Motor neuron (in vitro differentiated cells): ENCODE results near the gene TTLL7. TPM values are rescaled to one million over a fixed set of nuclear protein-coding genes. Genes with fewer than 3 reads are reported as not detected.

ENCODE experiments used
- ATAC-seq, 8 experiments: fragments of 200-7000 bp; cut with Tn5 transposase; replicated peaks in 6 of 8; 2 replicates each; pipeline ENCODE4 v1.8.0; 2021; ENCODE audit warnings: mild to moderate bottlenecking in 8 of 8, moderate library complexity in 8 of 8
- H3K27ac ChIP-seq, 2 donors: fragments of 250-450 bp; sonication (Bioruptor Pico); 2 replicates each; pipeline ENCODE4 v1.9.0; 2021; ENCODE audit warnings: antibody characterized with exemption in 2 of 2, mild to moderate bottlenecking in 2 of 2, moderate library complexity in 1 of 2
- H3K4me1 ChIP-seq, 2 donors: fragments of 250-450 bp; sonication (Bioruptor Pico); replicated peaks in 1 of 2; 2 replicates each; pipeline ENCODE4 v1.6.1; 2021; ENCODE audit warnings: antibody characterized with exemption in 2 of 2, mild to moderate bottlenecking in 2 of 2, moderate library complexity in 1 of 2
- H3K4me3 ChIP-seq, 5 donors: fragments of 250-450 bp; sonication (Bioruptor Pico); 2 replicates each; pipeline ENCODE4 v1.9.0; 2021; ENCODE audit warnings: antibody characterized with exemption in 5 of 5, mild to moderate bottlenecking in 5 of 5, moderate library complexity in 4 of 5
- WGBS, 10 experiments: fragments of 450-650 bp; shearing (Covaris generic); methylation state at CpG; one replicate each; pipeline ENCODE4 v1.0.0; 2022; 5-methylcytosine and 5-hydroxymethylcytosine counted together
- in situ Hi-C, 9 experiments: fragments of 400-800 bp; cut with MboI; loops; one replicate each; pipeline ENCODE4 v1.15.0; 2021; ENCODE audit warnings: low sequenced_read_pairs in 9 of 9, low pct_unique_long_range_greater_than_20kb in 2 of 9; ENCODE audit not compliant: unreplicated experiment in 9 of 9
- total RNA-seq, 8 experiments: library from RNA; unstranded; fragments of 300-600 nt; gene quantifications; 2 replicates each; pipeline versions ENCODE4 v1.2.3 to v1.2.4, GENCODE V29; 2022

TTLL7 gene
- total RNA-seq, 8 experiments from 2014 or later = 4.7 to 32.7 (median 18.9) TPM

DNA sequence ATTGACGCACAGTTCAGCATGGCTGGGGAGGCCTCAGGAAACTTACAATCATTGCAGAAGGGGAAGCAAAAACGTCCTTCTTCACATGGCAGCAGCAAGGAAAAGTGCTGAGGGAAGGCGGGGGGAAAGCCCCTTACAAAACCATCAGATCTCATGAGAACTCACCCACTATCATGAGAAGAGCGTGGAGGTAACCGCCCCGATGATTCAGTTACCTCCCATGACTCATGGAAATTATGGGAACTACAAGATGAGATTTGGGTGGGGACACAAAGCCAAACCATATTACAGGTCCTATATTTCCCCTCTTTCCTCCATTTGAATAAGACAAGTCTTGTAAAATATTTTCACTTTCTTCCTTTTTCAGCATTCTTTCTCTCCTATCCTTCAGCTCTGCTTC, 7.7 kb upstream of the TTLL7 start:
- ATAC-seq = peak in 1 of 8 experiments; percentile 62
- Histone ChIP-seq H3K27ac (no peak overlapping the region), H3K4me3 (no peak overlapping the region), H3K4me1 (no peaks in the 10 kb centered on the region)
- in situ Hi-C loops = no loop called here
- WGBS, 10 experiments = 60 to 97% (median 85%) methylated on average over 1 to 6 of the region's 6 CpGs; no CpG with 5 or more reads in 1 of the 10 experiments

DNA sequence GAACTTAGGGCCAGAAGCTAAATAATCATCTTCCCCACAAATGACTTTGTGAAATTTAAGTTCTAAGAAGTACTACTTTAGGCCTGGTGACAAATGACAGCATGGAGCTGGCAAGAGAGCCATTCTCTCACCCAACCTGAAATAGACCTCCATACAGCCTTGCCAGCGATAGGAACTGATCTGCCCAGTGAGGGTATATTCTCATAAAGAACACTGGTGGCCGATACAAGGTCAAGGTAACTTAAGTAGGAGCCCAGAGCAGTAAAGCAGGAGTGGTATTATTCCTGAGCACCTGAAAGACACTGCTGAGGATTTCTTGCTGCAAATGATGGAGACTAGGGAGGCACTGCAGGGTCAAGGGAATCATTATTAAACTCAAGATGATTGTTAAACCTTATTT, 2.6 kb upstream of the TTLL7 start:
- H3K4me1 ChIP-seq = peaks cover 8 to 21% of the 10 kb centered on the region in 2 donors
- WGBS, 10 experiments = 20 to 100% (median 88%) methylated on average over 1 to 2 of the region's 2 CpGs
- H3K27ac ChIP-seq = no peak overlapping the region
- ATAC-seq = no peak
- in situ Hi-C loops = no loop called here
- no peak overlapping the region for H3K4me3 ChIP-seq

DNA sequence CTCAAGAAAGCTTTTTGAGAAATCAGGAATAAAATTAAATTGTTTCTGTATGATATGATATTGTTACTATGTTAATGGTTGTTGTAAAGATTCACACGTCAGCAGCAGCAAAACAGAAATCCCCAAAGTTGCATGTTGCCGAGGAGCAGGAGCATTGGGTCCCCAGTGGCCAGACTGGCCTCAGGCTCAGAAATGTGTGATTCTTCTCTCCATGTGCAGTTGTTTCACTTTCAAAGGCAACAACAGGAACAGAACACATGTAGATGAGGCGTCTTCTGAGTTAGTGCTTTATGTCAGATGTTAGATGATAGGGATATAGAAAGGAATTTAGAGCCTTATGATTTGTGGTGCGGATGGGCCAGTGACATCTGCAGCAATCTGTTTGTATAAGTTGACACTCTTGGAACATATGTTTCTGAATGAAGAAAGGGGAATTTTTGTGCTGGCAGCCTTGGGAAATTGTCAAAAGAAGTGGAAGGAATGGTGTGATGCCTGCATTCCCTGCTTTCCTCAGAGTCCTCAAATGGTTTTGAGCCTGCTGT, 2.1 kb upstream of the TTLL7 start:
- 66 to 100% (median 98%) methylated on average over 1 to 4 of the region's 4 CpGs; no CpG with 5 or more reads in 3 of the 10 experiments for WGBS, 10 experiments

DNA sequence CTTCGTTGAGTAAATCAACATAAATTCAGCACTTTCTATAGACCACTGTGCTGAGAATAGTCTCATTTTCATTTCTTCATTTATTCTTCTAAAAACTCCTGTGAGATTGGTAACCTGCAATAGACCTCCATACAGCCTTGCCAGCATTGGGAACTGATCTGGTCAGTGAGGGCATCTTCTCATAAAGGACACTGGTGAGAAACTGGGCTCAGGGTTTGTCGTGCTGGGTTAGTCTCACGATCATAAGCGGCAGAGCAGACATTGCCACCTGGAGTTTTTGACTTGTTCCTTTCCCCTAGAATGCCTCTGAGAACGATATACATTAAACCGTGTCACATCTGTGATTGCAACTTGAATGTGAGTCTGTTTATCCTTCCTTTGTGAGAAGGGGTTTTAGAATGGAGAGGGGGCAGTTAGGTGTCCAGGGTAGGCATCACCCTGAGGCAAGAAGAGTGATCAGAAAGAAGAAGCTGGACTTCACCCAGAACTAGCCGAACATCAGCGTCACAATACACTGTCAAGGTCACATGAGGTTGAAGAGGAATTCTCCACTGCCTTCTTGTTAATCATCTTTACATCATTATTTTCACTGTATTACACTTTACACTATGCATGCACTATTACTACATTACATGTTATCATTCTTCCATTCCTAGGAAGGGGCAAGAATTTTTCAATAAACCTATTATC, 1.4 kb upstream of the TTLL7 start:
- no peak for ATAC-seq
- peaks cover 11 to 21% of the 10 kb centered on the region in 2 donors for H3K4me1 ChIP-seq
- H3K4me3 ChIP-seq = peak overlapping the region in 3 of 5 donors; percentile 87 to 98 (median 91)
- no peak overlapping the region for H3K27ac ChIP-seq
- in situ Hi-C loops = no loop called here
- 67 to 94% (median 87%) methylated on average over 1 to 8 of the region's 8 CpGs for WGBS, 10 experiments

More for the DNA sequence above, 2.1 kb upstream of the TTLL7 start:
- H3K4me3 ChIP-seq = no peak overlapping the region
- no peak overlapping the region for H3K27ac ChIP-seq
- H3K4me1 ChIP-seq = peaks cover 11 to 21% of the 10 kb centered on the region in 2 donors
- in situ Hi-C loops = no loop called here
- no peak for ATAC-seq

DNA sequence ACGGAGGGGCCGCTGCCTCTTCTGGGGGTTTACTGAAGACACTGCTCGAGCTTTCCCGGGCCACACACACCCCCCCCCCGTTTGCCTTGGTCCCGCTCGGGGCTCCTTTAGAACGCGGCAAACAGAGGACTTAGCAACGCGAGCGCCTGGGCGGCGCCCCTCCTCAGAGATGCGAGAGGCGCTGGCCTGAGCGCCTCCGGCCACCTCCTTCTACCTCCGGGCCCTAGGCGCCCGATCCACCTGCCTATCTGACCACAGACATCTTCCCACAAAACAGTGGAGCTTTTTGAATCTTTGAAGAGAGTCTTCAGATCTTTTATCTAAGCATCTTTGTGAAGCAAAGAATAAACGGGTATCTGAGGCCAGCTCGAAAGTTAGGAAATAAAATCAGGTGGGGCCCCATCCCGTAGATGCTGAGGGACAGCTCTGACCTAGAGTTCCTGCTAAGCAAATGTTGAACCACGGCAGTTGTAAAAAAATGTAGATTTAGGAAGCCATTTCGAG, 436 bp upstream of the TTLL7 start:
- Histone ChIP-seq H3K27ac (peak overlapping the region; percentile 97 to 98), H3K4me3 (peak overlapping the region; percentile 87 to 98 (median 91)), H3K4me1 (peaks cover 11 to 21% of the 10 kb centered on the region in 2 donors)
- 0 to 100% (median 3%) methylated on average over 1 to 15 of the region's 26 CpGs; no CpG with 5 or more reads in 3 of the 10 experiments for WGBS, 10 experiments
- in situ Hi-C loops = no loop called here
- ATAC-seq = peak; percentile 87 to 95 (median 90)

DNA sequence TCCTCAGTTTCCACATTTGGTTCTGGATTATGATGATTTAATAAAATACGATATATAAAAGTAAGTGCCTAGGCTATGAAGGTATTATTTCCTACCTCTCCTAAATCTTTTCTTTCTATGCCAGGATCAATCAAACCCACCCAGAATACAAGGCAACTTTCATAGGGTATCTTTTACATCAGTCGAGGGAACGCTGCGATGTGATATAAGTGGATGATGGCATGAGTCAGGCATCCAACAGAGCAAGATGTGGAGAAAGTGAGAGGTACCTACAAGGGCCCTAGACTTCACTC, 781 bp downstream of the TTLL7 start:
- in situ Hi-C loops = no loop called here
- peak in 5 of 8 experiments; percentile 1 to 5 (median 3) for ATAC-seq
- H3K27ac ChIP-seq = no peak overlapping the region
- H3K4me1 ChIP-seq = peaks cover 11 to 21% of the 10 kb centered on the region in 2 donors
- H3K4me3 ChIP-seq = peak overlapping the region; percentile 87 to 98 (median 91)
- 14 to 100% (median 43%) methylated on average over 1 to 4 of the region's 4 CpGs; no CpG with 5 or more reads in 3 of the 10 experiments for WGBS, 10 experiments

DNA sequence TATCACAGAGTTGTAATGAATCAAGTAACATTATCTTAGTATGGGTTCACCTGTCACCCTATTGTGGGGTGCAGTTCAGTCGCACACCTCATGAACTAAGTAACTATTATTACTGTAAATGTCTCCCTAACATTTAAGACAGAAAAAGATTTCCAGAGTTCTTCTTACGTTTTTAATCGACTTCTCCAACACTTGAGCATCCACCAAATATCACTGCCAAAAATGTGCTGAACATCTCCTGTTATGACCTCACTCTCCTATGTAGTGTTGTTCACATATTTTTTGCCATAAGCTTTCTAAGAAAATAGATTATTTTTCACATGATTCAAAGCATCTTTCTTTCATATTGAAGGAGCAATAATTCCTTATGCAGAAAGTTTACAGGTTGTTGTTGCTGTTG, 1.3 kb downstream of the TTLL7 start:
- no peak for ATAC-seq
- in situ Hi-C loops = no loop called here
- H3K4me1 ChIP-seq = peaks cover 11 to 21% of the 10 kb centered on the region in 2 donors
- WGBS, 10 experiments = 5 to 100% (median 88%) methylated on average over 1 to 3 of the region's 3 CpGs
- H3K4me3 ChIP-seq = peak overlapping the region in 4 of 5 donors; percentile 87 to 98 (median 94)
- no peak overlapping the region for H3K27ac ChIP-seq

DNA sequence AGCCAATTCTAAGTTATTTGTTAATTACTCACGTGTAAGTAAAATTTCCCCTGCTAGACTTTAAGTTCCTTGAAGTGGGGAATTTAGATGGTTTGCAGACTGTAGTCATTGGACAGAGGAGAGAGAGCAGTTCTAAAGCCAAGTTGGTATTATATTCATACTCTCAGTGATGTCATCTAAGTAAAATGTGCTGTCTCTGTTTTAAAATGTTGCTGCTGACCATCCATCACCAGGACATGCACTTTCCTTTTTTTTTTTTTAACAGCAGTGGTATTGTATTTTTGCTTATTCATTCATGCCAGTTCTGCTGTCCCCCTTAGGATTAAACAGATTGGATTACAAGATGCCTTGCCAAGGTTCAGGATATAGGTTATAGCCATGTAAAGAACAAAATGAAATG, 2.3 kb downstream of the TTLL7 start:
- ATAC-seq = no peak
- peaks cover 11 to 21% of the 10 kb centered on the region in 2 donors for H3K4me1 ChIP-seq
- in situ Hi-C loops = no loop called here
- H3K4me3 ChIP-seq = no peak overlapping the region
- no peak overlapping the region for H3K27ac ChIP-seq
- whole genome bisulfite sequencing, 10 experiments = 0 to 100% (median 40%) methylated on average over 1 of the region's 1 CpG; no CpG with 5 or more reads in 1 of the 10 experiments

DNA sequence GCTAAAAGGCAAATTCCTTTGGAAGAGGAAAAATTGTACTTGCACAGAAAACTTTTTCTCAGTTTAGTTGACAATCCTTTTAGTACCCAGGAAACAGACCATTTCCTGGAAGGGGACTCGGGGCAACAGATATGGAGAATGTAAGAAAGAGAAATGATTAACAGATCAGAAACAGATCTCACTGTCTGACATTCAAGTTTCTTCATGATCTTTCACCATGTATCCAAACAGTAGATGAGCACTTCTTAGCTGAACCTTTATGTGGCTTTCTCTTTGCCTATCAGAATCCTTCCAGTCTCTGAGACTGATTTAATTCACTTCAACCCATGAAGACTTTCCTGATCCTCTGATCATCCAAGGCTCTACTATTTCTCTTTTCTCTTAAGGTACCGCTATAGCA, 2.7 kb downstream of the TTLL7 start:
- in situ Hi-C loops = no loop called here
- 17 to 100% (median 91%) methylated on average over 1 to 2 of the region's 2 CpGs; no CpG with 5 or more reads in 1 of the 10 experiments for WGBS, 10 experiments
- Histone ChIP-seq H3K4me1 (peaks cover 11 to 21% of the 10 kb centered on the region in 2 donors), H3K27ac (no peak overlapping the region), H3K4me3 (no peak overlapping the region)
- ATAC-seq = no peak

DNA sequence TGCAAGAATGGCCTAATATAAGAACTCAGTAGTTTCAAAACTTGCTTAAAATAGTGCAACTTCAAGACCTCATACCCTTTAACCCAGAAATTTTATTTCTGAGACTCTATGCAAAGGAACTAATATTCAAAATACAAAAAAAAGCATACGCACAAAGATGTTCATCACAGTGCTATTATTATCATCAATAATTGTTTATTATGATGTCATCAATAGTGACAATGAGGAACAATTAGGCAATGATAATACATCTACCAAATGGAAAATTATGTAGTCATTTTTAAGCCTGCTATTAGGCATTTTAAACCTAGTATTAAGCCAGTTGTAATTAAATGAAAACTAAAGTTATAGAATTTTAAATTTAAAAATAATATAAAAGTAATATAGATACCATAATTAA, 3.3 kb downstream of the TTLL7 start:
- in situ Hi-C loops = no loop called here
- Histone ChIP-seq H3K4me1 (peaks cover 11 to 21% of the 10 kb centered on the region in 2 donors), H3K27ac (no peak overlapping the region), H3K4me3 (no peak overlapping the region)
- 71 to 100% (median 100%) methylated on average over 1 of the region's 1 CpG for WGBS, 10 experiments
- no peak for ATAC-seq

DNA sequence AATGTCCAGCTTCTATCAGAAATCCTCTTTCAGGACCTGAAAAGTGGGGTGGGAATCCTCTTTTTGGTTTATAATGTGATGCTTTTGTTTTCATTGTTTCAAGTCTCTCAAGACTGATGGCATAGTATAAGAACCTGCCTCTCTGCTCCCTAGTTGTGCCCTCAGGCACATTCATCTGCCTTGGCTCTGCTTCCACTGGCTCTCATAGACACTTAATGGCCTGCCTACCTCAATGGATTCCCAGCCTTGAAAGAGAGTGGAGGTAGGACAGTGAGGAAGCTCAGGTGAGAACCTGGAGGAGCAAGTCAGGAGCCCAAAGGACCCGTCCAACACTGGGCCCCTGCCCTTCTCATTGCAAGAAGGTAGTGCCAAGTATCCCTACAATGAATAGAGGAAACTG, 4.8 kb downstream of the TTLL7 start:
- Histone ChIP-seq H3K4me1 (peaks cover 7 to 15% of the 10 kb centered on the region in 2 donors), H3K4me3 (no peak overlapping the region), H3K27ac (no peak overlapping the region)
- in situ Hi-C loops = no loop called here
- no peak for ATAC-seq
- WGBS, 10 experiments = 71 to 100% (median 78%) methylated on average over 1 of the region's 1 CpG; no CpG with 5 or more reads in 7 of the 10 experiments

DNA sequence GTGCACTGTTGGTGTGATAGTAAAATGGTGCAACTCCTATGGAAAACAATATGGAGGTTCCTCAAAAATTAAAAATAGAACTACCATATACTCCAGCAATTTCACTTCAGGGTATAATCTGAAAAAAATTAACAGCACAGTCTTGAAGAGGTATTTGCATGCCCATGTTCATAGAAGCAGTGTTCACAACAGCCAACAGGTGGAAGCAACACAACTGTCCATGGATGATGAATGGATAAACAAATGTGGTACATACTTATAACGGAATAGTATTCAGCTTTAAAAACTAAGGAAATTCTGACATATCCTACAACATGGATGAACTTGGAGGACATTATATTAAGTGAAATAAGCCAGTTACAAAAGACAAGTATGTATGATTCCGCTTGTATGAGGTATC, 8.2 kb downstream of the TTLL7 start:
- WGBS, 10 experiments = 65 to 100% (median 89%) methylated on average over 1 to 2 of the region's 2 CpGs; no CpG with 5 or more reads in 1 of the 10 experiments
- in situ Hi-C loops = no loop called here
- no peak overlapping the region for H3K4me3 ChIP-seq
- ATAC-seq = no peak
- no peaks in the 10 kb centered on the region for H3K4me1 ChIP-seq
- no peak overlapping the region for H3K27ac ChIP-seq

DNA sequence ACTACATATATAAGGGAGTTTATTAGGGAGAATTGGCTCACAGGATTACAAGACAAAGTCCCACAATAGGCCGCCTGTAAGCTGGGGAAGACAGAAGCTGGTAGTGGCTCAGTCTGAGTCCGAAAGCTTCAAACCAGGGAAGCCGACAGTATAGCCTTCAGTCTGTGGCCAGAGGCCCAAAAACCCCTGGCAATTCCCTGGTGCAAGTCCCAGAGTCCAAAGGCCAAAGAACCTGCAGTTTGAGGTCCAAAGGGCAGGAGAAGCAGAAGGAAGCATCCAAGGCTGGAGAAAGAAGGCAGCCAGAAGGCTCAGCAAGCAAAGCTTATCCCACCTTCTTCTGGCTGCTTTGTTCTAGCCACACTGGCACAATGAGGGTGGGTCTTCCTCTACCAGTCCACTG, 13.9 kb downstream of the TTLL7 start:
- Histone ChIP-seq H3K4me3 (no peak overlapping the region), H3K4me1 (no peaks in the 10 kb centered on the region), H3K27ac (no peak overlapping the region)
- in situ Hi-C loops = no loop called here
- ATAC-seq = no peak
- 79 to 100% (median 95%) methylated on average over 1 to 3 of the region's 3 CpGs; no CpG with 5 or more reads in 5 of the 10 experiments for WGBS, 10 experiments
